Endodermal cell (in vitro differentiated cells): ENCODE results near the gene EBP. TPM values are rescaled to one million over a fixed set of nuclear protein-coding genes. Genes with fewer than 3 reads are reported as not detected.

Experiments used
- DNase-seq: peaks from one replicate; pipeline ENCODE4 v3.0.0-alpha.2; 2017
- H3K27ac ChIP-seq: 2 replicates; pipeline ENCODE4 v1.5.1; 2013; ENCODE audit warnings: mild to moderate bottlenecking, low read depth, low read length, moderate library complexity
- H3K27me3 ChIP-seq: 2 replicates; pipeline ENCODE4 v1.6.1; 2013; ENCODE audit warnings: mild to moderate bottlenecking, low read length, moderate library complexity; ENCODE audit not compliant: insufficient read depth, control insufficient read depth, poor library complexity, severe bottlenecking
- H3K36me3 ChIP-seq: 2 replicates; pipeline ENCODE4 v1.7.0; 2013; ENCODE audit warnings: mild to moderate bottlenecking, low read length, moderate library complexity; ENCODE audit not compliant: control insufficient read depth, insufficient read depth
- H3K4me1 ChIP-seq: one replicate; pipeline ENCODE4 v1.7.0; 2013; ENCODE audit warnings: low read length; ENCODE audit not compliant: control insufficient read depth, insufficient read depth
- H3K4me3 ChIP-seq: 2 replicates; pipeline ENCODE4 v1.5.1; 2013; ENCODE audit warnings: mild to moderate bottlenecking, low read length, moderate library complexity
- H3K9ac ChIP-seq: 2 replicates; pipeline ENCODE4 v1.6.1; 2013; ENCODE audit warnings: mild to moderate bottlenecking, low read length, moderate library complexity; ENCODE audit not compliant: poor library complexity, severe bottlenecking; ENCODE audit errors: extremely low read depth
- H3K9me3 ChIP-seq: 2 replicates; pipeline ENCODE4 v1.6.1; 2013; ENCODE audit warnings: mild to moderate bottlenecking, low read length, moderate library complexity; ENCODE audit not compliant: control insufficient read depth
- H3K27ac Mint-ChIP-seq: 2 replicates; pipeline ENCODE4 v1.8.0; 2020; ENCODE audit warnings: mixed read lengths
- H3K27me3 Mint-ChIP-seq: 2 replicates; pipeline ENCODE4 v1.8.0; 2021; ENCODE audit warnings: mild to moderate bottlenecking, mixed read lengths; ENCODE audit not compliant: insufficient read depth
- H3K36me3 Mint-ChIP-seq: 2 replicates; pipeline ENCODE4 v1.8.0; 2020; ENCODE audit warnings: low read depth, mixed read lengths
- H3K4me1 Mint-ChIP-seq: 2 replicates; pipeline ENCODE4 v1.8.0; 2020; ENCODE audit warnings: mixed read lengths
- H3K4me3 Mint-ChIP-seq: 2 replicates; pipeline ENCODE4 v1.8.0; 2020; ENCODE audit warnings: mild to moderate bottlenecking, moderate library complexity, mixed read lengths
- H3K9me3 Mint-ChIP-seq: 2 replicates; pipeline ENCODE4 v1.8.0; 2020; ENCODE audit warnings: mild to moderate bottlenecking, mixed read lengths
- WGBS, 2 experiments: methylation state at CpG; one replicate each; pipeline versions ENCODE4 v1.1.5 to v1.1.7; 2013; ENCODE audit warnings: missing lambda C conversion rate in 2 of 2, mixed read lengths in 1 of 2; ENCODE audit not compliant: insufficient coverage in 1 of 2, insufficient read length in 1 of 2; 5-methylcytosine and 5-hydroxymethylcytosine counted together
- total RNA-seq, 2 donors: library from RNA; stranded (reverse); fragmentation: NEBNext Ultra II Directional in 1 of 2; extraction: Animal tissue kit (Norgen Biotek cat#: 25700) in 1 of 2; gene quantifications; 2 replicates in 1 of 2; 3 replicates in 1 of 2; pipeline ENCODE4 v1.2.1, GENCODE V29; 2021
- TF ChIP-seq, protein P1 (sequence below): fragments of 200-600 bp; sonication (generic); conservative IDR thresholded peaks from 2 replicates; pipeline ENCODE4 v1.5.0; 2021; ENCODE audit warnings: antibody characterized with exemption, mild to moderate bottlenecking

Gene EBP
- total RNA-seq, 2 donors from 2014 or later, result 105 to 119 TPM

GRCh38 chrX:48573690-48574269 lies 52.2 kb downstream of the EBP start:
- Mint-ChIP-seq H3K4me3 (peak overlapping the region; percentile 95), H3K9me3 (peaks cover 72% of the 10 kb centered on the region), H3K36me3 (peaks cover 38% of the 10 kb centered on the region), H3K27me3 (no peaks in the 10 kb centered on the region), H3K27ac (peak overlapping the region; percentile 99), H3K4me1 (peaks cover 8% of the 10 kb centered on the region)
- DNase-seq, result no peak
- Histone ChIP-seq H3K4me1 (peaks cover 6% of the 10 kb centered on the region), H3K4me3 (peak overlapping the region; percentile 90), H3K9ac (peak overlapping the region; percentile 94), H3K36me3 (peaks cover 37% of the 10 kb centered on the region), H3K27me3 (no peaks in the 10 kb centered on the region), H3K9me3 (no peaks in the 10 kb centered on the region), H3K27ac (peak overlapping the region; percentile 93)
- WGBS, 2 experiments, result 42 to 53% methylated on average over 6 to 19 of the region's 19 CpGs
- TF ChIP-seq, protein P1, sequence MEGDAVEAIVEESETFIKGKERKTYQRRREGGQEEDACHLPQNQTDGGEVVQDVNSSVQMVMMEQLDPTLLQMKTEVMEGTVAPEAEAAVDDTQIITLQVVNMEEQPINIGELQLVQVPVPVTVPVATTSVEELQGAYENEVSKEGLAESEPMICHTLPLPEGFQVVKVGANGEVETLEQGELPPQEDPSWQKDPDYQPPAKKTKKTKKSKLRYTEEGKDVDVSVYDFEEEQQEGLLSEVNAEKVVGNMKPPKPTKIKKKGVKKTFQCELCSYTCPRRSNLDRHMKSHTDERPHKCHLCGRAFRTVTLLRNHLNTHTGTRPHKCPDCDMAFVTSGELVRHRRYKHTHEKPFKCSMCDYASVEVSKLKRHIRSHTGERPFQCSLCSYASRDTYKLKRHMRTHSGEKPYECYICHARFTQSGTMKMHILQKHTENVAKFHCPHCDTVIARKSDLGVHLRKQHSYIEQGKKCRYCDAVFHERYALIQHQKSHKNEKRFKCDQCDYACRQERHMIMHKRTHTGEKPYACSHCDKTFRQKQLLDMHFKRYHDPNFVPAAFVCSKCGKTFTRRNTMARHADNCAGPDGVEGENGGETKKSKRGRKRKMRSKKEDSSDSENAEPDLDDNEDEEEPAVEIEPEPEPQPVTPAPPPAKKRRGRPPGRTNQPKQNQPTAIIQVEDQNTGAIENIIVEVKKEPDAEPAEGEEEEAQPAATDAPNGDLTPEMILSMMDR, result no peak

DNA sequence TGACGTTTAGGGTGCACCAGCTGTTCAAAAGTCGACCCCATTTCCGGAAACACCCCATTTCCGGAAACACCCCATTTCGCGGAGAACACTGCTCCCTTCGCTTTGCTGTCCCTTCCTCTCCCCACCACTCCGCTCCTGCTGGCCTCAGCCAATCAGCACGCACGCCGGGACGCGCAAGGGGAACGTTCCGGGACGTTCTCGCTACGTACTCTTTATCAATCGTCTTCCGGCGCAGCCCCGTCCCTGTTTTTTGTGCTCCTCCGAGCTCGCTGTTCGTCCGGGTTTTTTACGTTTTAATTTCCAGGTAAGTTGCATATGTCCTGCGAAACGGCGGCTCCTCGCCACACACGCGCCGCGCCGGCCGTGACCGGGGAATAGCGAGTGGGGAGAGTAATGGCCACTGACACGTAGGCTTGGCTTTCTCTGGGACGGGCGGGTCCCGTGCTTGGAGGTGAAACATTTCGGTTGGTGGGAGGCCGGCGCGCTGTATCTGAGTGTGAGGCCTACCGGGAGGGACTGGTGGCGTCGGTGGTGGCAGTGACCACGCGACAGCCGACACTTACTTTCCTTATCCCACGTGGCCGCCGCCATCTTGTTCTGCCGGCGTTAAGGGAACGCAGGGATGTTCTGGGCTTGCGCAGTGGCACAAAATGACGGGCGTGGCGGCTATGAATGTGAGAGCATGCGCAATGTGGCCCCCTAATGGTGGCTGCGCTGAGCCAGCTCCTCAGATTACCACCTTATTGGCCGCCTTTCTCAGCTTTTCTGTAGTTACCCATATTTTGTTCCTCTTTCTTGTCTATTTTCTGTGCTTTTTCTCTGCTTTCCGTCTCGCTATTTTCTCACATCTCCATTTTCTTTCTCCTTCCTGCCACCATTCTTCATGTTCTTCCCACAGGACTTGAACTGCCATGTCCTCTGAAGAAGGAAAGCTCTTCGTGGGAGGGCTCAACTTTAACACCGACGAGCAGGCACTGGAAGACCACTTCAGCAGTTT lies 53.0 kb downstream of the EBP start, which contains the start of gene RBM3:
TSS of gene RBM3 (plus strand) at position 215 of the 997 bp plus-strand sequence. CDS start at position 912, 697 bp downstream.
- 0% methylated on average over 13 to 70 of the region's 71 CpGs for WGBS, 2 experiments
- H3K27ac ChIP-seq, result peak within 1 kb of the TSS; percentile 97
- H3K27me3 ChIP-seq, result no peaks in the 10 kb centered on the region
- peak within 1 kb of the TSS; percentile 94 for H3K9ac ChIP-seq
- Mint-ChIP-seq H3K27ac (peak within 1 kb of the TSS; percentile 99), H3K36me3 (peaks cover 41% of the 10 kb centered on the region), H3K4me1 (peaks cover 11% of the 10 kb centered on the region), H3K27me3 (no peaks in the 10 kb centered on the region), H3K4me3 (peak within 1 kb of the TSS; percentile 95), H3K9me3 (peaks cover 73% of the 10 kb centered on the region)
- no peaks in the 10 kb centered on the region for H3K9me3 ChIP-seq
- peaks cover 43% of the 10 kb centered on the region for H3K36me3 ChIP-seq
- TF ChIP-seq, protein P1, result peak; percentile 62
- peaks cover 6% of the 10 kb centered on the region for H3K4me1 ChIP-seq
- peak within 1 kb of the TSS; percentile 90 for H3K4me3 ChIP-seq
- peak; percentile 94 for DNase-seq

GRCh38 chrX:48575642-48576041 lies 54.0 kb downstream of the EBP start:
- H3K4me3 Mint-ChIP-seq, result peak overlapping the region; percentile 95
- WGBS, 2 experiments, result 83 to 94% methylated on average over 1 to 13 of the region's 13 CpGs
- no peak for DNase-seq
- H3K9ac ChIP-seq, result peak overlapping the region; percentile 94
- H3K27ac ChIP-seq, result no peak overlapping the region
- H3K4me1 Mint-ChIP-seq, result peaks cover 14% of the 10 kb centered on the region
- H3K36me3 ChIP-seq, result peaks cover 48% of the 10 kb centered on the region
- peaks cover 45% of the 10 kb centered on the region for H3K36me3 Mint-ChIP-seq
- H3K4me3 ChIP-seq, result peak overlapping the region; percentile 90
- H3K27me3 Mint-ChIP-seq, result no peaks in the 10 kb centered on the region
- peaks cover 6% of the 10 kb centered on the region for H3K4me1 ChIP-seq
- H3K9me3 Mint-ChIP-seq, result peaks cover 73% of the 10 kb centered on the region
- no peaks in the 10 kb centered on the region for H3K9me3 ChIP-seq
- no peaks in the 10 kb centered on the region for H3K27me3 ChIP-seq
- H3K27ac Mint-ChIP-seq, result peak overlapping the region; percentile 99
- TF ChIP-seq, protein P1, result no peak
